Kidney (tissue), 14 donors: ENCODE data around the gene ME3. TPM values are rescaled to one million over a fixed set of nuclear protein-coding genes. Genes with fewer than 3 reads are reported as not detected.
A peak's percentile ranks its signal among the peaks of the same experiment; 100 is the strongest.

Experiments used
- DNase-seq, 5 donors: peaks; one replicate each; pipeline ENCODE4 v3.0.0-alpha.2; 2013 to 2020
- FAIRE-seq: peaks from 2 replicates; lab custom pipeline; 2012; peaks lifted over from hg19 to GRCh38; lab: Jason Lieb, UNC
- H3K27ac ChIP-seq, 2 donors: one replicate each; pipeline ENCODE4 v1.7.0; 2013; ENCODE audit warnings: low read depth in 2 of 2, low read length in 2 of 2, inconsistent platforms in 1 of 2
- H3K27me3 ChIP-seq: one replicate; pipeline ENCODE4 v1.7.1; 2013; ENCODE audit warnings: low read length, inconsistent platforms; ENCODE audit not compliant: control insufficient read depth, insufficient read depth
- H3K36me3 ChIP-seq, 3 donors: one replicate each; pipeline versions ENCODE4 v1.7.0 to v1.7.1; 2013; ENCODE audit warnings: low read length in 3 of 3, control low read depth in 1 of 3, inconsistent platforms in 1 of 3; ENCODE audit not compliant: insufficient read depth in 3 of 3, control insufficient read depth in 2 of 3
- H3K4me1 ChIP-seq, 3 donors: one replicate each; pipeline versions ENCODE4 v1.7.0 to v1.7.1; 2013; ENCODE audit warnings: low read length in 3 of 3, inconsistent platforms in 1 of 3, low read depth in 1 of 3; ENCODE audit not compliant: control insufficient read depth in 2 of 3, insufficient read depth in 2 of 3
- H3K4me3 ChIP-seq, 3 donors: one replicate each; pipeline versions ENCODE4 v1.7.0 to v1.8.1; 2013; ENCODE audit warnings: low read length in 3 of 3, control low read depth in 1 of 3, inconsistent platforms in 1 of 3
- H3K9ac ChIP-seq, 3 donors: one replicate each; pipeline versions ENCODE4 v1.7.0 to v1.7.1; 2013; ENCODE audit warnings: low read length in 3 of 3, control low read depth in 1 of 3, inconsistent platforms in 1 of 3
- H3K9me3 ChIP-seq, 3 donors: one replicate each; pipeline versions ENCODE4 v1.7.0 to v1.7.1; 2013; ENCODE audit warnings: low read length in 3 of 3, control low read depth in 1 of 3, inconsistent platforms in 1 of 3; ENCODE audit not compliant: control insufficient read depth in 2 of 3, insufficient read depth in 1 of 3
- CTCF ChIP-seq: IDR thresholded peaks from 3 replicates; pipeline ENCODE4 v1.5.1; 2012; ENCODE audit warnings: mild to moderate bottlenecking, moderate library complexity, borderline replicate concordance; ENCODE audit not compliant: insufficient read depth; ENCODE audit errors: extremely low read depth
- intact Hi-C: fragments of 100-400 bp; cut with DNase I; formaldehyde crosslinking; loops from one replicate; pipeline ENCODE4 v1.11.1; 2022
- polyA plus RNA-seq: library from polyadenylated mRNA; stranded (reverse); fragments of 350-450 nt; fragmentation: Illumina TruSeq; extraction: RNeasy Lipid Tissue Mini Kit (QIAGEN cat#74804); gene quantifications from one replicate; pipeline ENCODE4 v1.2.3, GENCODE V29; 2014; ENCODE audit warnings: low read depth, low replicate concordance; ENCODE audit not compliant: insufficient read depth
- total RNA-seq: library from RNA; stranded (reverse); fragmentation: NEBNext Ultra II Directional; extraction: Animal tissue kit (Norgen Biotek cat#: 25700); gene quantifications from one replicate; pipeline ENCODE4 v1.2.1, GENCODE V29; 2021
- donor health status: control.
- donor health status: control.
- donor health status: control.
- donor health status: control.
- donor health status: control.
- donor health status: DM: yes; HTN: yes; CAD: no.
- donor health status: Normal renal cell carcinoma (clear cell type).

ME3 gene
- total and polyA plus RNA-seq, 2 donors from 2014 or later = 13.2 to 32.2 TPM

GRCh38 chr11:86395061-86395551, 277.3 kb downstream of the ME3 start:
- no peaks in the 10 kb centered on the region for H3K4me1 ChIP-seq
- no peak overlapping the region for H3K4me3 ChIP-seq
- FAIRE-seq = no peak
- intact Hi-C loops = no loop called here
- no peaks in the 10 kb centered on the region for H3K36me3 ChIP-seq
- no peak for TF ChIP-seq CTCF
- H3K27ac ChIP-seq = no peak overlapping the region
- DNase-seq = peak in 4 of 5 donors; percentile 24 to 76 (median 50)
- H3K27me3 ChIP-seq = no peaks in the 10 kb centered on the region
- H3K9ac ChIP-seq = no peak overlapping the region
- H3K9me3 ChIP-seq = no peaks in the 10 kb centered on the region

Other genes with a start within 250 kb of the ME3 start
- gene PRSS23, start 127.9 kb upstream of the ME3 start, total RNA-seq = 54.6 TPM
- 53.4 TPM for gene PRSS23, start 127.9 kb upstream of the ME3 start, polyA plus RNA-seq